Stimulated activated CD4-positive, alpha-beta T cell treated with anti-CD3 and anti-CD28 coated beads, Interleukin-15, amount 100 ng/mL, for 24 hours (primary cell): ENCODE data around the gene HABP2.

Experiments used
- DNase-seq: peaks from one replicate; pipeline ENCODE4 v3.0.0-alpha.2; 2020

The HABP2 gene

DNA sequence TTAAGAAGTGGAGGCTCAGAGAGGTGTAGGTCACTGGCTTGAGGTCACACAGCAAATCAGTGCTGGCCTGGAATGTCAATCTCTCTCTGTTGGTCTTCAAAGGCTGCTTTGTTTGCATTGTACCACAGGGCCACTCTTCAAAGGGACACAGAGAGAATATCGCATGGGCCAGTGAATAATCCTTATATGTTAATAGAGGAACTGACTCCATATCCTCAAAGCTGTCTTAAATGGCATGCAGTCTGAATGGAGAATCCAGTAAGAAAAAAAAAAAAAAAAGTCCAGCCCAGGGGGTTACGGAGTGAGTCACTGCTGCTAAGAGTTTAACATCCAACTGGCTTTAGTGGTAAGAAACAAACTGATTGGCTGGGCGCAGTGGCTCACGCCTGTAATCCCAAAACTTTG is 56.9 kb downstream of the HABP2 start:
- no peak for DNase-seq

DNA sequence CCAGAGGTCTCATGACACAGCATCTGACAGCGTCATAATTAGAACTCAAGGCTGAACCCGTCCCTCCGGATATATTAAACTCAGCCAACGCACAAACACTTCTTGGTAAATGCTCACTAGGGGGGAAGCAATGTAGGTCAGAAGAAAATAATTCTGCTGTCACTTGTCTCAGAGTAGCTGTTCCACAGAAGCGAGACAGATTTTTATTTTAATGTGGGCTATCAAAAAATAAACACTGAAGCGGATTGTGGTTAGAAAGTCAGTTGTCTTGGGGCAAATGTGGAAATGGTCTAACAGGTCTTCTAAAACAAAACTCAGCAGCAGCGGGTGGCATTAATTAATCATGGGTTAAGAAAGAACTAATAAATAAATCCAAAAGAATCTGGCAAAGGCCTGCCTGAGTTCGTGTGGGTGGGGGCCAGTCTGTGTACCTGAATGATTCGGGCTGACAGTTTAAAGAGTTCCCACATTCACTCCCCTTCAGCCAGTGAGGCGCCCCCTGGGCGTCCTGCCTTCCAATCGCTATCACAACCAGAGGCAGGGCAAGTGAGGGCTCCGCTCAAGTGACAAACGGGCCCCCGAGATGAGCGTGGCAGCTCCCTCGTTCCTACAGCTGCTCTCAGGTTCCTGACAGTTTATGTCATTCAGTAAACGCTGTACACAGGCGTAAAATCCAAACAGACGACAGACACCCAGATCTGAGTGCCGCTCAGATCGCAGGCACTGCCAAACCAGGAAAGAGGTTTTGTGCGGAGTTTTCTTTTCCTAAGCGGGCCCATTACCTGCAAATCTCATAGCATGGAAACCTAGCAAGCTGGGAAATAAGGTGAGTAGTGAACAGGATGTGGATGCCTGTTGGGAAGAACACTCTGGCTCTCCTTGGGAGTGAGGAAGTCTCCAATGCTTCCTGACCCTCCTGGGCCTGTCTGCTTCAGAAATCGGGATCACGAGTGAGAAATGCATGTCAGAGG is 58.1 kb downstream of the HABP2 start:
- DNase-seq = no peak

DNA sequence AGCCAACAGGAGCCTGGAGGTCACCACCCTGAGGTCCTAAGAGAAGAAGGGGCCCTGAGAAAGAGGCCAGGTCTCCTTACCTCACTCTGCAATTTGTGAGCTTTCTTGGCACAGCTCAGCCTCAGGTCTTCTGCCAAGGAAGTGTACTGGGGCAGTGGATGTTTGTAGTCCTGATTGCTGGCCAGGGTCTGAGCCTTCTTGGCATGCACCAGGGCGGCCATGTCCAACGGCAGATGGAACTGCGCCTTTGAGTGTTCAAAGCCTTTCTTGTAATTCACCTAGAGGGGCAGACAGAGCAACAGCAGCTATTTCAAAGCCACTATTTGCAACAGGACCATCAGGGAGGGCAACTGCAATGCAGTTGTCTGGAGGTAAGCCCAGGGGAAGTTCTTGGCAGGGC is 59.3 kb downstream of the HABP2 start:
- no peak for DNase-seq

DNA sequence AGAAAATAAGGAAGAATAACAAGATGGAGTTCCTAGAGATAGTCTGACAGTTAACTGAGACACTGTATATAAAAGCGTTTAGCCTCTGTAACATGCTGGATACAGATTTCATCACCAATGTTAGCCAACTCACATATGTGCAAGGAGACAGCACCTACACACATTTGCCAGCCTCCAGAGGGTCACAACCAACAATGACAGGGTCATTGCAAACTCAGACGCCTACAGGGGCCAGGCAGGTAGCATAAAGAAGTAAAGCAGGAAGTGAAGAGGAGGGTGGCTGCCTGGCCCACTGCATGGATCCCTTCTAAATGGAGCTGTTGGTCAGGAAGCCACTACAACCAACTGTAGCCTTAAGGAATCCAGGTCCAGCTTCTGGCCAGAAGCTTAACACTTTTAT is 60.6 kb downstream of the HABP2 start:
- DNase-seq = no peak

DNA sequence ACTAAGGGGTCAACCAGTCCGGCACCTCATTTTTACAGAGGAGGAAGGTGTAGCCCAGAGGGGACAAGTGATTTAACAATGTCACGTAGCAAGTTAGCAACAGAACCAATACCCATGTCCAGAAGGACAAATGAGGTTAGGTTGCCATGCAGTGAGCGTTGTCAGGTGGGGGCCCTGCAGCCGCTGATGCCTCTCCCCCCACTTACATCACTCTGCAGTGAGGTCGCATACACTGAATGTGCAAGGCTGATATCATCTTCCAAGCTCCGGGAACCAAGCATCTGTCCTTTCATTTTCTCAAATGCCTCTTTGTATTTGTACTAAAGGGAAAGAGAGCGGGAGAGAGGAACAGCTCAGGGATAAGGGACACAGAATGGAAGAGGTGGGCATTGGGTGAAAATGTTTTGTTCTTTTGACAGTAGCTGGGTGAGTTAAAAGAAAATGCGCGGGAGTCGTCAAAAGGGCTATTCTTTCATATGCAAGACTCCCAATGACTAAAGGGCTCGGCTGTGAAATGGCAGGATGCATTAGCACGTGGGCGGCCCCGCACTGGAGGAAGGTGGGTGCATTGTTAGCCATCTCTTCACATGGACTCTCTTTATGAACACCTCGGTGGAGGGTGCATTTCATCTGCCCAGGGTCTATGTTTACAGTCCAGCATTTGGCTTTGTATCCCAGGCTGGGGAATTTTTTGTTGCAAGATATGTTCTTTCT is 61.3 kb downstream of the HABP2 start:
- no peak for DNase-seq

DNA sequence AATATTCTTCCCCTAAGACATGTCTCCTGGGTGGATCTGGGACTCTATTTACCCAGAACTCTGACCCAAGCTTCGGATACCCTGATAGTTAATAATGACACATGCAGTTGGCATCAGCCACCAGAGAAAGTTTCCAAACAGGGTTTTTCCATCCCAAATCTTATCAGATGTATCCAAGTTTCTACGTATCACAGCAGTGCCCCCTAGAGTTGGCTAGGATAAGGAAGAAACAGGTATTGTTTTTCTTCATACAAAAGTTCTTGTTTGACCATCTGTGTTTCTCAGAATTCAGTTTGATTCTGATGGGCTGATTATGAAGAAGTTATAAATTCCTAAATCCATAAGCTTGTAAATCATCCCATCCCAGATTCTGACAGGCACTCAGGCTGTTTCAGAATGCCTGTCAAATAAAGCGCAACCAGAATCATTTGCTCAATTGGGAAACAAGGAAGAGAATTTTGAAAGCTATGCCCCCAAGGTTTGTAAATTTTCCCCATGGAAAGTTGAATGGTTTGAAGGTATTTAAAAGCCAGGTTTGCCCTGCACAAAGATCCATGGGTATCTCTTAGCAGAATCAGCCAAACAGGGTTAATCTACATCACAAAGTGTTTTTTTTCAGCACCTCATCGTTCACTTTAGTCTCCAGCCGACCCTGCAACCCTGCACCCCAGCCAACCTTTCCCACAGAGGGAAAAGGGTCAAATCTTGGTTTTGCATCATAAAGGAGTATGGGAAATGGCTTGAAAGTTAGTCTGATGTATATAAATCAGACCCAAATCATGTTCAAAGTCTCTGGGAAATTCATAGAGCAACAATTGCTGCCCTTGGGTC is 63.6 kb downstream of the HABP2 start:
- no peak for DNase-seq

DNA sequence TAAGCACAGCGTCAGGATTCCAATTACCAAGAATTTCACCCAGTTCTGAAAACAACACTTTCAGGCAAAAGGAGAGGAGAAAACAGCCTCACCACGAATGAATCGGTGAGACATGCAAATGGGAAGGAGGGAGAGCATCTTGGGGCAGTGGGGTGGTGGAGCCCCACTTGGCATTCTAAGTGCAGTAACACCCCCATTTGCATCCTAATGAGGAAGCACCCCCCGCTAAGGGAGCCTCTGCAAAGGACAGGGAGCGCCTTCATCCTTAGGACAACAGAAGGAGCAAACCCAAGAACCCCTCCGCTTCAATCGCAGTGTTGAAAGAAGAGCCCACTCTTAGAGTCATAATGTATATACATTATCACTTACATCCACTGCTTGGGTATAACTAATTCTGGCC is 64.2 kb downstream of the HABP2 start:
- DNase-seq = no peak

DNA sequence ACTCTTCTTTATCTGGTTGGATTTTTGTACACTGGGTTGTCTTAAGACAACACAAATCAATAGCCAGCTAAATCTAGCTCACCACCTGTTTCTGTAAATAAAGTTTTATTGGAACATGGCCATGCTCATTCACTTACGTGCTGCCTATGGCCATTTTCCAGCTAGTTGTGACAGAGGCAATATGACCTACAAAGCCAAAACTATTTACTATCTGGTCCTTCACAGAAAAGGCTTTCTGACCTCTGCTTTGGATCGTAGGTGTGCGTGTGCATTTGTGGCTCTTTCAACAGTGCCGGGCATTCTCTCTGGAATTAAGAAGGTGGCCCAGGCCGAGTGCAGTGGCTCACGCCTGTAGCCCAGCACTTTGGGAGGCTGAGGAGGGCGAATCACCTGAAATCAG is 65.5 kb downstream of the HABP2 start:
- no peak for DNase-seq

DNA sequence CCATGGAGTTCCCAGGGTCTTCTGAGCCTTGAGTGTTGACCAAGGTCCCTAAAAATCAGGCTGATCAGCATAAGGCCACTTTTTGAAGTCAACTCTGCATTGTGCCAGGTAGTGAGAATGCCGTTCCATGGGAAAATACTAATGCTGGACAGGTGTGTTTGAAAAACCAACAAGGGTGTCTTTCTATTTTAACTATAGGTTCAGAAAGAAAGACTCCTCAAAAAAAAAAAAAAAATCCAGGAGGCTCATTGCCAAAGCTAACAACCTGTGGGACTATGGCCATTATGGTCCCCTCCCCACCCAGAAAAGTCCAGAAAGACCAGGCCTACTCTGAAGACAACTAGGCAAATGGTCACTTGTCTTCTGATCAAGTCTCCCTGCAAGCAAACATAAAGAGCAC is 66.5 kb downstream of the HABP2 start:
- DNase-seq = no peak

DNA sequence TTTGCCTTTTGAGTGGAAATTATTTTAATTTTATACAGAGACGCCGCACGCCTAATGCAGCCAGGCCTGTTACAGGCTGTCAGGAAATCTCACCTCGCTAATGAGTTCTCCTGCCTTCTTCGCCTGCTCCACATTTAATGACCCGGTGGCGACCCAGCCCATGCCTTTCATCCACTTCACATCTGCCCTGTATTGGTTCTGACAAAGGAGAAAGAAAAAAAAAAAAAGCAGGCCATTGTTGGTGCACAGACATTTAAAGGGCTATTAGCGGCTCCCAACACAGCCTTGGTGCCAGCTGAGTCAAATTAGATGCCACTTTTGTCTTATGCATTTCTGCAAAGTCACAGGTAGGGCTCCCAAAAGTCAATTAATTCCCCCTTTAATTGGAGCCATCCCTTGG is 67.7 kb downstream of the HABP2 start:
- DNase-seq = no peak

DNA sequence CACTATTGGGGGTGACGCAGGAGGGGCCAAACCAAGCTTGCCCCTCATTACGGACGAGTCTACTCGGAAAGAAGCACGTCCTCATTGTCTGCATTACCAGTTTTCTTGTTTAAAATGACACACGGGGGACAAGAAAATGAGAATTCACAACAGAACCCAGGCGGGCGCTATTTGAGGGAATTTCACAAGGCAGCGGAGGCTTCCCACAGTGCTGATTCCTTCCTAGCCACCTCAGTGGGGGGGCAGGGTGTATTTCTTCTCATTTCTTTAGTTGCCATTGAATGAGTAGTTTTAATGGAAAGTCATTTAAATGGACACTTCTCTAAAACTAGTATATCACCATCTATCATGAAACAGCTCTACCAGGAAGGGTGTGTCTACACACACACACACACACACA is 68.1 kb downstream of the HABP2 start:
- DNase-seq = no peak

DNA sequence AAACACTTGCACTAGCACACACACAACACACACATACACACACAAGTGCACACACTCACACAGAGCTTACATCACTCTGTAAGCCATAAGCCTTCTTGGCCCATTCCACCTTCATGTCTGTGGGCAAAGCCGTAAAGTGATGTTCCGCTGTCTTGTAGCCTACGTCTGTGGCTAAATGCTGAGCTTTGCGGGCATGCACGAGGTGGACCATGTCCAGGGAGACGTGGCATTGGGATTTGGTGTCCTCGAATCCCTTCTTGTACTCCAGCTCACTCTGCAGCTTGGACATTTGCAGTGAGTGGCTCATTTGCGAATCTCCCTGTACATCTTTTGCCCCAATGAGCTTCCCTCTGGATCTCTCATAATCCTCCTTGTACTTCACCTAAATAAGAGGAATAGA is 68.9 kb downstream of the HABP2 start:
- no peak for DNase-seq

DNA sequence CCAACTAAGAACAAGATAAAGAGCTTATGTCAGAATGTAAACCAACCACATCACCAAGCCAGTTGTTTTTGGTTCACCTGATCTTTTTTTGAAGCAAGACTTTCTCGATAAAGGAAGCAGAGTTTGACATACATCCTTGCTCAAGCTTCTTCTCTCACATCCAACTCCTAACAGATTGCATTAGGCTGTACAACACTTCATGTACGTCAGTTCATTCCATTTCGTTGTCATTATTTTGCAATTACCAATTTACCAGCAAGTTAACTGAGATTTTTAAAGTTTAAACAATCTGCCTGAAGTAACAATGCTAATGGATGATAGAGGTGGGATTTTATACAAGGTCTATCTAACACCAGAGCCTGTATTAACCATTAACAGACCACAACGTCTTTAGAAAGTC is 70.0 kb downstream of the HABP2 start:
- DNase-seq = no peak

DNA sequence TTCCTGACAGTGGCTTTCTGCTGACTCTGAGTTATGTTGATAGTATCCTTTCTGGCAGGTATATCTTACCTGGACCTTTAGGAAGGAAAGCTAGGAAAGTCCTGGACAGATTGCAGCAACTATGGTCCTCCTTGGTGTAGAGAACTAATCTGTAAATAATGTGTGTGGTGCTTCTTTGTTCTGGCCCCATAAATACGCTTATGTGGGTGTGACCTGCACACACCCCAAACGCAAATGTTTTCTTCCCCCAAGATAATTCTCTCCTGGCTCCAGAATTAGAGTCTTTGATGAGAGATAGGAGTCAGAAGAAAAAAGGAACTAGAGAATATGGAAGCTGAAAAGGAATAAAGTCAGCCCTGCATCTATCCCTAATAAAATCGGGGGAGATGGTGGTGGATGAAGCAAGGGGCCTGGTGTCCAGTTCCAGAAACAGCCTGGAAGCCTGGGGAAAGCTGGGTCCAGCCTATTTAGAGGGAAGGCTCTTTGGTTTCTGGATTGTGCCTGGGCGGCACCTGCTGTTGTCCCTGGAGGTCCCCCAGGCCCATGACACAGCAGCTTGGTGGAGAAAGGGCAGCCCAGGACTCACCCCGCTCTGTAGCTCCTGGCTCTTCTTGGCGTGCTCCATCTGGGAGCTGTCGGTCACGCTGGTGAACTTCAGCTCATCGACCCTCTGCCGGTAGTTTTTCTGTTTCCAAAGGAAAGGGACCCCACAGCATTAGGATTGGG is 72.8 kb downstream of the HABP2 start:
- DNase-seq = no peak

DNA sequence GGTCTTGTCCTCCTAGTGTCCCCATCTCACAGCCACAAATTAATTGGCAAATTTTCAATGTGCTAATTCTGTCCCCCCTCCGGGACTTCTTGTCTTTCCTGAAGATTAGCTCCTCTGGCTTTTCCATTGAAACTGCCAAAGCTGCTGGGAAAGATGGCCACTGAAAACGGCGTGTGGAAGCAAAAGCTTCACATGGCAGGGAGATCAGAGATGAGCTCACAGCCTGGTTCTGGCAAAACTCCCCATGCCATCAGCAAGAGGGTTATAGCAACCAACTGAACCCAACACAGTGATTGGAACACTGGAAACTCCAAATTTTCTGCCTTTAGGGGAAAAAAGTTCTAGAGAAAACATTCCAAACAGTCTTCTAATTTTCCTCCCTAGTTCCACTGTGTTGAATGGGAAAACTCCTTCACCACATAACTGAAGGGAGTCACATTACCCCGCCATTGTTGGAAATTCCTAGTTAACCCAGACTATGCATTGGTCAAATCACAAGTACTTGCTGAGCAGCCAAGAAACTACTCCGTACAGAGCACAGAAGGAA is 74.0 kb downstream of the HABP2 start:
- no peak for DNase-seq

DNA sequence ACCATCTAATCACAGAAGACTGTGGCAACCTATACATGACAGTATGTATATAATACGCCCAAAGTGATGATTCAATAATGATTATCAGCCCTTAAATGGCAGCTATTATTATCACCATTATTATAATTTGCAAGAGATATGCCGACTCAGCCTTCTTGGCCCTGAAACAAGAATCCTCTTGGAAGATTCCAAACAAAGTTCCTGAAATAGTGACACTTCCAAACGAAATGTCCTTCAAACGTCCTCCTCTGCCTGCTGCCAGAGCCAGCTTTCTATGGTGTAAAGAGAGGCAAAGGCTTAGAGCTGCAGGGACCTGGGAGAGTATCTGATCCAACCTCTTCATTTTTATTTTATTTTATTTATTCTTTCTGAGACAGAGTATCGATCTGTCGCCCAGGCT is 75.0 kb downstream of the HABP2 start:
- DNase-seq = no peak

DNA sequence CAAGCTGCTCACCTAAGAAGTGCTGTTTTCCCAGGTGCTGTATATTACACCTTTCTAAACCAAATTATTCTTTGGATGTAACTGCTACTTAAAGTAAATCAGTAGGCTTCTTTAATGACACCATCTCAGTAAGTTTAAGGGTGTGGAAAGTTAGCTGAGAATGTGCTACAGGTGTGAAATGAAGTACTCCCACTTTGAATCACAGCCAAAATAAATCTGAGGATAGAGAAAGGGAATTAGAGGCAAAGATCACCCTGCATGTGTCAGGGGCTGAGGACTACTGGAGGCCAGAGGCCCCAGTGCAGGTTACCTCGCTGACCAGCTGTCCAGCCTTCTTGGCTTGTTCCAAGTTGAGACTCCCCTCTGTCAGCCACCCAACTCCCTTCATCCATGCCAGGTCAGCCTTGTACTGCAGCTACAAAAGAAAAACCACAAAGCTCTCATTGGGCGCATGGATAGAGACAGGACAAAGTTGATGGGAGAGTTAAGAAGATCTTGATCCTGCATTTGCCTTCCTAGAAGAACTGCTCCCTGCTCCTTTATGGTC is 75.8 kb downstream of the HABP2 start:
- no peak for DNase-seq

DNA sequence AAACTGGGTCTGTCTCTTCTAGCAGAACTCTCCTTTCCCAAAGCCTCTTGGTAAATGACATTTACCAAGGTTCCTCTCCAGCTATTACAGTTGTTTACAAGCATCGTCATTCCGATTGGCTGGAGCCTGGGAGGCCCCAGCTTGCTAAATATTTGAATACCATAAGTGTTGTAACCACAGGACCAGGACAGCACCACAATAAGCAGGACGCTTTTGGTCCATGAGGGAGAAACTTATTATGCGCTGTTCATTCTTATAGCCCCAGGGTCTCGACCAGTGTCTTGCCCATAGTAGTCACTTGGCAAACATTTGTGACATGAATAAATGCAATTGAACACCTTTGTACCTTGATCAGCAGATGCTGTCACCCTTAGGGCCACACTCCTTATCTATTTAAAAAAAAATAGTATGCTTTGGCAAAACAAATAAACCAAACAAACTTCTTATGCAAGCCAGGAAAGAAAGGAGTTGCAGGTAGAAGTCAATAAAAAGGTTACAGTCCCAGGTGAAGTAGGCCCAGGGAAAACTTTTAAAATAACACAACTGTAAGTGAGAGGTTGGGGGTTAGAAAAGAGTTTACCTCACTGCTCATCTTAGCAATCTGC is 78.2 kb downstream of the HABP2 start:
- no peak for DNase-seq

DNA sequence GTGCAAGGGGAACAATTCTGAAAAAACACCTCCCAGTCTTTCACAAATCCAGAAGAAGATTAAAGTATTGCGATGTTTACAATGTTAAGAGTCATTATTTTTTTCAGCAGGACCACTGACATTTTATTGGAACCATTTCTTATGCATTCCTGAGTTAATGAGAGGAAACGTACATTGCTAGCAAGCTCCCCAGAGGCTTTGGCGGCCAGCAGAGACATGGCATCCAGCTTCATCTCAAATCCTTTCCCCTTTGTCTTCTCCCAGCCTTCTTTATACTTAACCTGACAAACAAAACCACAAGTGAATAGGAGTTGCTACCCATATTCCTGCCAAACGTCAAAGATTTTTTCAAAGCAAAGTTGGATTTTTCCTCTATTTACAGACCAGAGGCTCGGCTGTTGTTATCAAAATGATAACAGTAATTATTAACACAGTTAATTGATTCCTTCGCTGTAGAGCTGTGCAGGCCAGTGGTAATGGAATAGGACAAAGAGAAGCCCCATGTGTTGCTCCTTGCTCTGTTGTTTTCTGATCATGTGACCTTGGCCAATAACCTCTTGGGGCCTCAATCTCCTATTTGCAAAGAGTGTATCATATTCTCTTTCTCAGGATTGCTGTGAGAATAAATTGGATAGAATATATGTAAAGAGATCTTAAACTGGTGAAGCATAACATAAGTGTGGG is 79.0 kb downstream of the HABP2 start:
- DNase-seq = no peak
